K562 (cell line): ENCODE data around the gene CARMIL1. TPM values are rescaled to one million over a fixed set of nuclear protein-coding genes. Genes with fewer than 3 reads are reported as not detected.
A peak's percentile ranks its signal among the peaks of the same experiment; 100 is the strongest.

Experiments
- ARID1B ChIP-seq: fragments of 450-650 bp; IDR thresholded peaks from 2 replicates; pipeline ENCODE4 v1.6.1; 2016; ENCODE audit warnings: antibody characterized with exemption, mild to moderate bottlenecking, inconsistent platforms
- CHAMP1 ChIP-seq: fragments of 450-650 bp; IDR thresholded peaks from 2 replicates; pipeline ENCODE4 v1.6.1; 2016; ENCODE audit warnings: mild to moderate bottlenecking
- FOSL1 ChIP-seq: fragments of 200-800 bp; sonication (Bioruptor generic); conservative IDR thresholded peaks from 2 replicates; pipeline ENCODE4 v1.6.1; 2016; ENCODE audit warnings: missing genetic modification characterization, missing compliant biosample characterization
- FOXM1 ChIP-seq, 2 experiments: fragments of 450-650 bp in 1 of 2; sonication (generic) in 1 of 2; formaldehyde crosslinking in 1 of 2; IDR thresholded peaks; 2 replicates each; pipeline versions ENCODE4 v1.6.1 to v1.9.0; 2017 to 2022; ENCODE audit warnings: low read depth in 2 of 2, mild to moderate bottlenecking in 2 of 2, missing genetic modification reagents in 1 of 2, moderate library complexity in 1 of 2
- HDAC1 ChIP-seq, 2 experiments: fragments of 450-650 bp; IDR thresholded peaks; 2 replicates each; pipeline ENCODE4 v1.6.1; 2016 to 2017; ENCODE audit warnings: inconsistent platforms in 1 of 2, mild to moderate bottlenecking in 1 of 2, moderate library complexity in 1 of 2
- LEF1 ChIP-seq: fragments of 450-650 bp; IDR thresholded peaks from 2 replicates; pipeline ENCODE4 v1.6.1; 2016; ENCODE audit warnings: mild to moderate bottlenecking
- NCOA2 ChIP-seq, 2 experiments: fragments of 450-650 bp; IDR thresholded peaks; 2 replicates each; pipeline ENCODE4 v1.6.1; 2018; ENCODE audit warnings: mild to moderate bottlenecking in 2 of 2, moderate library complexity in 1 of 2; ENCODE audit not compliant: partially characterized antibody in 2 of 2
- POU5F1 ChIP-seq: fragments of 150-350 bp; IDR thresholded peaks from 2 replicates; pipeline ENCODE4 v1.6.1; 2014; ENCODE audit warnings: borderline replicate concordance, low read length, low read depth, mild to moderate bottlenecking; ENCODE audit not compliant: partially characterized antibody
- PTRF ChIP-seq: fragments of 450-650 bp; IDR thresholded peaks from 2 replicates; pipeline ENCODE4 v1.6.1; 2016; ENCODE audit warnings: mild to moderate bottlenecking, missing genetic modification characterization, missing compliant biosample characterization
- RCOR1 ChIP-seq, 2 experiments: IDR thresholded peaks; 2 replicates each; pipeline ENCODE4 v1.6.1; 2012; ENCODE audit warnings: low read depth in 2 of 2, low read length in 2 of 2, borderline replicate concordance in 1 of 2, improper control_type of control experiment in 1 of 2
- TEAD4 ChIP-seq, 2 experiments: sonication (generic) in 1 of 2; formaldehyde crosslinking in 1 of 2; IDR thresholded peaks; 2 replicates each; pipeline versions ENCODE4 v1.6.1 to v1.8.0; 2012 to 2022; ENCODE audit warnings: borderline replicate concordance in 1 of 2, inconsistent platforms in 1 of 2, low read length in 1 of 2, mild to moderate bottlenecking in 1 of 2, missing genetic modification reagents in 1 of 2
- TFE3 ChIP-seq: fragments of 450-650 bp; formaldehyde crosslinking; IDR thresholded peaks from 2 replicates; pipeline ENCODE4 v1.4.0; 2020; ENCODE audit warnings: mild to moderate bottlenecking, mixed read lengths
- TOE1 ChIP-seq, 2 experiments: fragments of 450-650 bp in 1 of 2; sonication (generic) in 1 of 2; formaldehyde crosslinking in 1 of 2; IDR thresholded peaks; 2 replicates each; pipeline versions ENCODE4 v1.7.1 to v1.8.0; 2016 to 2022; ENCODE audit warnings: borderline replicate concordance in 2 of 2, mild to moderate bottlenecking in 2 of 2, antibody characterized with exemption in 1 of 2, inconsistent platforms in 1 of 2, low read depth in 1 of 2, missing genetic modification reagents in 1 of 2, moderate library complexity in 1 of 2
- ZKSCAN3 ChIP-seq: fragments of 250-450 bp; sonication (Bioruptor Pico); IDR thresholded peaks from 2 replicates; pipeline ENCODE4 v1.4.0; 2020
- ZMIZ1 ChIP-seq, 2 experiments: fragments of 150-350 bp in 1 of 2; IDR thresholded peaks; 2 replicates each; pipeline ENCODE4 v1.6.1; 2012 to 2016; ENCODE audit warnings: low read depth in 2 of 2, low read length in 2 of 2, mild to moderate bottlenecking in 1 of 2, moderate library complexity in 1 of 2
- ZNF316 ChIP-seq: fragments of 450-650 bp; IDR thresholded peaks from 2 replicates; pipeline ENCODE4 v1.6.1; 2016
- ZNF584 ChIP-seq: fragments of 200-800 bp; sonication (Bioruptor generic); IDR thresholded peaks from 2 replicates; pipeline ENCODE4 v1.6.1; 2016; ENCODE audit warnings: low read depth, mild to moderate bottlenecking, missing genetic modification characterization, missing compliant biosample characterization
- polyA plus RNA-seq, 8 experiments: library from polyadenylated mRNA; depleted of rRNA in 4 of 8; stranded (reverse) in 5 of 8; unstranded in 3 of 8; fragments of >200 nt; fragmentation: Nextera tagmentation in 2 of 8; fragmentation: Illumina TruSeq in 1 of 8; extraction: Ambion mirVana in 2 of 8; extraction: Trizol in 1 of 8; gene quantifications; 2 replicates each; pipeline versions ENCODE4 v1.2.1 to v1.2.3, GENCODE V29; 2011 to 2014; ENCODE audit warnings: inconsistent platforms in 1 of 8, missing spikeins in 1 of 8
- total RNA-seq, 7 experiments: library from RNA; depleted of rRNA in 6 of 7; stranded (reverse); fragments of >200 nt in 6 of 7; fragmentation: Illumina TruSeq in 2 of 7; extraction: Trizol in 2 of 7; gene quantifications; 2 replicates each; pipeline versions ENCODE4 v1.2.1 to v1.2.3, GENCODE V29; 2011 to 2021; ENCODE audit warnings: low replicate concordance in 1 of 7

The CARMIL1 gene
- total and polyA plus RNA-seq, 9 of the 15 experiments (the other 6 are each of a cell fraction or from before 2014, with no cell fraction given) = 0.04 to 0.32 (median 0.10) TPM; not detected in 1

GRCh38 chr6:25534942-25535631 is 255.9 kb downstream of the CARMIL1 start (continued):
- peak; percentile 91 for TF ChIP-seq FOXM1 (IDR thresholded peaks at IDR 0.05; ENCODE audit: low read depth)
- TF ChIP-seq FOXM1 (CRISPR knock-in tag; IDR thresholded peaks at IDR 0.05; ENCODE audit: low read depth) = no peak
- peak; percentile 99 for TF ChIP-seq TEAD4 (IDR thresholded peaks at IDR 0.05; ENCODE audit: low read length)
- TF ChIP-seq TEAD4 (CRISPR knock-in tag; IDR thresholded peaks at IDR 0.05; ENCODE audit: borderline replicate concordance) = no peak
- peak; percentile 72; the same call in 1 of the 2 replicates for TF ChIP-seq ZNF584 (CRISPR knock-in tag)
- peak; percentile 99 for TF ChIP-seq ARID1B
- no peak for TF ChIP-seq POU5F1
- TF ChIP-seq TFE3 (CRISPR knock-in tag) = no peak
- peak; percentile 74; the same call in 1 of the 2 replicates for TF ChIP-seq CHAMP1
- peak; percentile 61 to 90; a peak in 3 of 4 replicates for TF ChIP-seq RCOR1 (IDR thresholded peaks at IDR 0.05; ENCODE audit: borderline replicate concordance in 1 of 2, low read depth in 2 of 2, low read length in 2 of 2)
- no peak for TF ChIP-seq PTRF (tag)
- peak in 1 of 2 experiments; percentile 92; a peak in 2 of 4 replicates for TF ChIP-seq ZMIZ1 (IDR thresholded peaks at IDR 0.05; ENCODE audit: low read depth in 2 of 2, low read length in 2 of 2)
- TF ChIP-seq FOSL1 (tag) = peak; percentile 57
- TF ChIP-seq ZNF316 = 0 out of 2 replicates have a peak, but pooled peaks have one; percentile 1
- TF ChIP-seq HDAC1 (IDR thresholded peaks at IDR 0.05) = peak; percentile 51 to 94; a peak in 2 of 4 replicates
- peak; percentile 50; the same call in 1 of the 2 replicates for TF ChIP-seq TOE1 (IDR thresholded peaks at IDR 0.05; ENCODE audit: borderline replicate concordance)
- no peak for TF ChIP-seq TOE1 (CRISPR knock-in tag; IDR thresholded peaks at IDR 0.05; ENCODE audit: borderline replicate concordance, low read depth)
- peak; percentile 86 for TF ChIP-seq LEF1
- no peak for TF ChIP-seq ZKSCAN3
- TF ChIP-seq NCOA2 (IDR thresholded peaks at IDR 0.05; ENCODE audit: partially characterized antibody in 2 of 2) = peak; percentile 54 to 62
